ENCODE results near the gene MRPL53. TPM values are rescaled to one million over a fixed set of nuclear protein-coding genes. Genes with fewer than 3 reads are reported as not detected.
A peak's percentile ranks its signal among the peaks of the same experiment; 100 is the strongest.

The MRPL53 gene
- total and polyA plus RNA-seq, 4 donors, result 23.3 to 106 (median 70.7) TPM

DNA sequence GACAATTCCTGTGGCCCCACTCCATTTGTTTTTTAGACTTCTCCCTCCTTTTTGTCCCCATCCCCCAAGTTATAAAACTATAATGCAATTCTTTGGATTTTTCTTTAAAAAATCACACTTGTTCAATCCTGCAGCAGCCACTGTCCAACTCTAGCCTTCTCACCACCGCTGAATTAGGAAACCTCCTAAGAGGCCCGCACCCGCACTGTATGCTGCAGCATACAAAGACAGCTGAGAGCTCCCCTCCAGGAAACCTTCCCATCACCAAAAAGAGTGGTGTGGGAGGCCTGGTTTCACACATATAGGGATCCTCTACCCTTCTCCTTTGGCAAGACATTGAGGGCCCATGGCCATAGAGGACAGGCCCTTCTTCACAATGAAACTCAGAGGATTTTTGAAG, 32.1 kb upstream of the MRPL53 start:
- peaks cover 0 to 14% (median 8%) of the 10 kb centered on the region in 4 donors for H3K36me3 ChIP-seq (ENCODE audit: control insufficient read depth in 4 of 4, insufficient read depth in 4 of 4, low read length in 4 of 4)
- H3K9ac ChIP-seq (ENCODE audit: insufficient read depth in 1 of 2, low read length in 2 of 2), result no peak overlapping the region
- H3K27me3 ChIP-seq (ENCODE audit: control insufficient read depth in 3 of 3, insufficient read depth in 3 of 3, low read length in 2 of 3), result peaks cover 0 to 63% (median 63%) of the 10 kb centered on the region in 3 donors
- no peak overlapping the region for H3K27ac ChIP-seq (ENCODE audit: low read depth in 1 of 2, low read length in 1 of 2)
- TF ChIP-seq, protein P1, sequence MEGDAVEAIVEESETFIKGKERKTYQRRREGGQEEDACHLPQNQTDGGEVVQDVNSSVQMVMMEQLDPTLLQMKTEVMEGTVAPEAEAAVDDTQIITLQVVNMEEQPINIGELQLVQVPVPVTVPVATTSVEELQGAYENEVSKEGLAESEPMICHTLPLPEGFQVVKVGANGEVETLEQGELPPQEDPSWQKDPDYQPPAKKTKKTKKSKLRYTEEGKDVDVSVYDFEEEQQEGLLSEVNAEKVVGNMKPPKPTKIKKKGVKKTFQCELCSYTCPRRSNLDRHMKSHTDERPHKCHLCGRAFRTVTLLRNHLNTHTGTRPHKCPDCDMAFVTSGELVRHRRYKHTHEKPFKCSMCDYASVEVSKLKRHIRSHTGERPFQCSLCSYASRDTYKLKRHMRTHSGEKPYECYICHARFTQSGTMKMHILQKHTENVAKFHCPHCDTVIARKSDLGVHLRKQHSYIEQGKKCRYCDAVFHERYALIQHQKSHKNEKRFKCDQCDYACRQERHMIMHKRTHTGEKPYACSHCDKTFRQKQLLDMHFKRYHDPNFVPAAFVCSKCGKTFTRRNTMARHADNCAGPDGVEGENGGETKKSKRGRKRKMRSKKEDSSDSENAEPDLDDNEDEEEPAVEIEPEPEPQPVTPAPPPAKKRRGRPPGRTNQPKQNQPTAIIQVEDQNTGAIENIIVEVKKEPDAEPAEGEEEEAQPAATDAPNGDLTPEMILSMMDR (IDR thresholded peaks at IDR 0.05; ENCODE audit: control extremely low read depth, extremely low read depth), result no peak
- no peak overlapping the region for H3K4me3 ChIP-seq
- 96 to 97% methylated on average over 3 of the region's 3 CpGs for WGBS, 2 donors
- peaks cover 6 to 32% (median 14%) of the 10 kb centered on the region in 5 donors for H3K4me1 ChIP-seq (ENCODE audit: control insufficient read depth in 5 of 5, insufficient read depth in 5 of 5, low read length in 5 of 5)
- peaks cover 0 to 2% (median 0%) of the 10 kb centered on the region in 4 donors for H3K9me3 ChIP-seq (ENCODE audit: control insufficient read depth in 4 of 4, insufficient read depth in 3 of 4, low read length in 3 of 4)
- DNase-seq (no peak), ATAC-seq (ENCODE audit: insufficient read depth, low FRiP score) (no peak)

DNA sequence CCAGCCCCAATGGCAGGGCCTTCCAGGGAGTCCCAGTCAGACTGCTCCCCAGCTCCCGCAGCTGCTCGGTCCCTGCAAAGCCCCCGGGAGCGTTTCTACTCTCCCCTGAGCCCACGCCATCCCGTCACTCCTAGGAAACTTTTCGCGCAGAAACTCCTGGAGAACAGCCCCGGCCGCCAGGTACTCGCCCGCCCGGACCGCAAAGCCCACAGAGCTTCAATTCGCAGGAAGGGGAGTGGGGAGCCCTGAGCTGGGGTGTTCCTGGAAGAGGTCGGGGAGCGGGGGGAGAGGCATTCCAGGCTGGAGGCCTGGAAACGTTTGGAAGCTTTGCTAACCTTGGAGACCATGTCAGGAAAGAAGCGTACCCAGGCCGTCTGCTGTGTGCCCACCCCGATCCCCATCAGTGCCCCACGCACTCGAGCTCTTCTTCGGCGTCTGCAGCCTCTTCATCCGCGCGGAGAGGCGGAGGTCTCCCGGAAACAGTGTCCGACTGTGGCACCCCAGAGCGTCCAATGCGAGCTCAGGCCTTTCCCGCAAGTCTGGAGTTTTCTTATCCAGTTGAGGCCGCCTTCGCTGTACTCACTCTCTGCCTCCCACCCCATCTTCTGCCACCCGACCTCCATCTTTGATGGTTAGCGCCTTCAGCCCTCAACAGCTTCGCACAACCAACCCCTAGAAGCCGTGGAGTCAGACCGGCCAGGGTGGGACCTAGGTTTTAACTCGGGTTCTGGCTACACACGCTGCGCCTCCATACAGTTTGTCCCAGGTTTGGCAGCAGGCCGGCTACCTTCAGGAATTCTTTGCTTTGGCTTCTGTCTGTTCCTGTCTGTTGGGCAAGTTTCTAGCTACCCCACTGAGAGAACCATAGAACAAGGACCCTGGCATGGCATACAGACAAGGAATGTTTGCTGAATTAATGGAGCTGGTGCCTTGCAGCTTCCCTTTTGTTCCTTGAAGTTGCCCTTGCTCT, 31.3 kb upstream of the MRPL53 start:
- H3K36me3 ChIP-seq (ENCODE audit: control insufficient read depth in 4 of 4, insufficient read depth in 4 of 4, low read length in 4 of 4), result peaks cover 0 to 14% (median 8%) of the 10 kb centered on the region in 4 donors
- H3K27ac ChIP-seq (ENCODE audit: low read depth in 1 of 2, low read length in 1 of 2), result peak overlapping the region; percentile 73 to 75
- no peak overlapping the region for H3K9ac ChIP-seq (ENCODE audit: insufficient read depth in 1 of 2, low read length in 2 of 2)
- H3K9me3 ChIP-seq (ENCODE audit: control insufficient read depth in 4 of 4, insufficient read depth in 3 of 4, low read length in 3 of 4), result peaks cover 0 to 2% (median 0%) of the 10 kb centered on the region in 4 donors
- H3K4me1 ChIP-seq (ENCODE audit: control insufficient read depth in 5 of 5, insufficient read depth in 5 of 5, low read length in 5 of 5), result peaks cover 6 to 40% (median 14%) of the 10 kb centered on the region in 5 donors
- H3K4me3 ChIP-seq, result peak overlapping the region; percentile 56
- TF ChIP-seq, protein P1 (IDR thresholded peaks at IDR 0.05; ENCODE audit: control extremely low read depth, extremely low read depth), result no peak
- DNase-seq (peak in 1 of 3 donors; percentile 11), ATAC-seq (ENCODE audit: insufficient read depth, low FRiP score) (no peak)
- H3K27me3 ChIP-seq (ENCODE audit: control insufficient read depth in 3 of 3, insufficient read depth in 3 of 3, low read length in 2 of 3), result peaks cover 0 to 66% (median 63%) of the 10 kb centered on the region in 3 donors
- WGBS, 2 donors, result 57 to 66% methylated on average over 44 to 45 of the region's 45 CpGs

DNA sequence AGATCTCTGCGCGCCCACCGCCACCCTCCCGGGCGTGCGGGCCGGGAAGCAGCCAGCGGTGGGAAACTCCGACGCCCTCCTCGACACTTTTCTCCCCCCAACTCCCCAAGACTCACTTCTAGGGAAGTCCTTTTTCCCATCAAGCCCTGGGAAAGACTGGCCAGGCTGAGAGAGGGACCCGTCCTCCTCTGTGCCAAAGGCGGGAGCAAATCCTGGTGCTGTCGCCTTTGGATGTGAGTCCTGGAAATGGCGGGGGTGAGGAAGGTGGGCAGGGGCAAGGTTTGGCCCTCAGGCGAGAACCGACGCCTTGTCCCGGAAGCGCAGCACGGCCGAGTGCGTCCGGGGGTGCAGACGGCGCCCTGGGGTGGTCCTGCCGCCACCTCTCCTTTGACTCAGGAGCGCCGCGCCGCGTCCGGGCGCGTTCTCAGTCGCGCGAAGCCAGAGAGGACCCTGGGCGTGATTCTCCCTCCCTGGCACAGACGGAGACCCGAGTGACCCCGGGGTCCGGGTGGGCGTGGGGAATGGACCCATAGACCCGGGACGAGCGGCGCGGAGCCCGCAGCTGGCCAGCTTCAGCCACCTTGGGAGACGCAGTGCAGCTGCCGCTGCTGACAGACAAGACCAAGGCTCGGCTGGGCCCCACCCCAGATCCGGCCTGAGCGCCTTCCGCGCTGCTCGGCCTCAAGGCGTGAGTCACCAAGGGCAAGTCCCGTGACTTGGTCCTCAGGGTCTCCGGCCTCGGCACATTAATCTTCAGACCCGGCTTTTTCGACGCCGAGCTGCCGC, 30.4 kb upstream of the MRPL53 start:
- TF ChIP-seq, protein P1 (IDR thresholded peaks at IDR 0.05; ENCODE audit: control extremely low read depth, extremely low read depth), result no peak
- Histone ChIP-seq H3K4me1 (ENCODE audit: control insufficient read depth in 5 of 5, insufficient read depth in 5 of 5, low read length in 5 of 5) (peaks cover 5 to 40% (median 14%) of the 10 kb centered on the region in 5 donors), H3K36me3 (ENCODE audit: control insufficient read depth in 4 of 4, insufficient read depth in 4 of 4, low read length in 4 of 4) (peaks cover 0 to 14% (median 8%) of the 10 kb centered on the region in 4 donors), H3K9me3 (ENCODE audit: control insufficient read depth in 4 of 4, insufficient read depth in 3 of 4, low read length in 3 of 4) (peaks cover 0 to 2% (median 0%) of the 10 kb centered on the region in 4 donors), H3K27ac (ENCODE audit: low read depth in 1 of 2, low read length in 1 of 2) (peak overlapping the region; percentile 73 to 75), H3K4me3 (peak overlapping the region; percentile 56), H3K9ac (ENCODE audit: insufficient read depth in 1 of 2, low read length in 2 of 2) (no peak overlapping the region), H3K27me3 (ENCODE audit: control insufficient read depth in 3 of 3, insufficient read depth in 3 of 3, low read length in 2 of 3) (peaks cover 0 to 70% (median 65%) of the 10 kb centered on the region in 3 donors)
- WGBS, 2 donors, result 1% methylated on average over 65 to 67 of the region's 67 CpGs
- ATAC-seq (ENCODE audit: insufficient read depth, low FRiP score) (peak; percentile 66), DNase-seq (peak; percentile 71 to 84 (median 76))

Measured in lung (tissue), 12 donors.